ENCODE measurements around the gene CCM2L.

CCM2L gene

GRCh38 chr20:31984981-31985471 is 25.2 kb upstream of the CCM2L start:
- no peak for TF ChIP-seq CTCF (IDR thresholded peaks at IDR 0.05)

- TF ChIP-seq CTCF (IDR thresholded peaks at IDR 0.05) = no peak
Measured at GRCh38 chr20:31987744-31988143, 22.5 kb upstream of the CCM2L start.

GRCh38 chr20:31988430-31989015 is 21.7 kb upstream of the CCM2L start:
- TF ChIP-seq CTCF (IDR thresholded peaks at IDR 0.05) = no peak

GRCh38 chr20:31989030-31989645 is 21.1 kb upstream of the CCM2L start:
- TF ChIP-seq CTCF (IDR thresholded peaks at IDR 0.05) = no peak

GRCh38 chr20:31990641-31991338 is 19.4 kb upstream of the CCM2L start:
- no peak for TF ChIP-seq CTCF (IDR thresholded peaks at IDR 0.05)

- no peak for TF ChIP-seq CTCF (IDR thresholded peaks at IDR 0.05)
Measured at GRCh38 chr20:31991339-31991705, 18.9 kb upstream of the CCM2L start.

GRCh38 chr20:31992086-31992485 is 18.2 kb upstream of the CCM2L start:
- no peak for TF ChIP-seq CTCF (IDR thresholded peaks at IDR 0.05)
